ENCODE data around the gene TOX3. TPM values are rescaled to one million over a fixed set of nuclear protein-coding genes. Genes with fewer than 3 reads are reported as not detected.

Gene TOX3
- total RNA-seq, 3 donors from 2014 or later (not counting 1 experiment from before 2014, with no cell fraction given) = not detected

DNA sequence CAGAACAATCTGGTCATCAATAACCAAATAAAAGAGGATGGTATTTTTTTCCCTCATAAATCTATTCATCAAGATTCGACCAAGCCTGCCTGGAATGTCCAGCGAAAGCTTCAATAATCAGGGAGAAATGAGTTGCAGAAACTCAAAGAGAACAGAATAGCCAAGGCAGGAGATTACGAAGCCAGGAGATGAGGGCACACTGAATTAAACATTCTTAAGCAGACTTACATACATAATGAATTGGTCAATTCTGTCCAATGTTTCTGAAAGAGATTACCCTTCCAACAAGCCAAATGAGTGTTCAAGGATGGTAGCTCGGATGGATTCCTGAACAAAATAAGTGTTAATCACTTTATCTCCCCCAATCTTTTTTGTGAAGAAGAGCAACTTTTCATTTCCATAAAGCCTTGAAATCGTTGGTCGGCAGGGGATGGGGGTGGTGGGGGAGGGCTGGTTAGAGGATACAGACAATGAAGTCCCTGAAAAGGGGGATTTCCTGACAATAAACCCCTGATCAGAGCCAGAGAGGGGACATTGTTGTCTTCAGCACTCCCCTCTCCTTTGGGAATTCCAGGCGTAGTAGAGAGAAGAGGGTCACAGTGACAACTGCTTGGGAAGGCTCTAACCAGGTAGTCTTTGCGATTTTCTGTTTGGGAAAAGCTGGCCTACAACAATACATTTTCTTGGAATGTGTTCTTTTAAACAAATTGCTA lies 20.7 kb downstream of the TOX3 start:
- TF ChIP-seq, protein P1, sequence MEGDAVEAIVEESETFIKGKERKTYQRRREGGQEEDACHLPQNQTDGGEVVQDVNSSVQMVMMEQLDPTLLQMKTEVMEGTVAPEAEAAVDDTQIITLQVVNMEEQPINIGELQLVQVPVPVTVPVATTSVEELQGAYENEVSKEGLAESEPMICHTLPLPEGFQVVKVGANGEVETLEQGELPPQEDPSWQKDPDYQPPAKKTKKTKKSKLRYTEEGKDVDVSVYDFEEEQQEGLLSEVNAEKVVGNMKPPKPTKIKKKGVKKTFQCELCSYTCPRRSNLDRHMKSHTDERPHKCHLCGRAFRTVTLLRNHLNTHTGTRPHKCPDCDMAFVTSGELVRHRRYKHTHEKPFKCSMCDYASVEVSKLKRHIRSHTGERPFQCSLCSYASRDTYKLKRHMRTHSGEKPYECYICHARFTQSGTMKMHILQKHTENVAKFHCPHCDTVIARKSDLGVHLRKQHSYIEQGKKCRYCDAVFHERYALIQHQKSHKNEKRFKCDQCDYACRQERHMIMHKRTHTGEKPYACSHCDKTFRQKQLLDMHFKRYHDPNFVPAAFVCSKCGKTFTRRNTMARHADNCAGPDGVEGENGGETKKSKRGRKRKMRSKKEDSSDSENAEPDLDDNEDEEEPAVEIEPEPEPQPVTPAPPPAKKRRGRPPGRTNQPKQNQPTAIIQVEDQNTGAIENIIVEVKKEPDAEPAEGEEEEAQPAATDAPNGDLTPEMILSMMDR (IDR thresholded peaks at IDR 0.05) = no peak
- peaks cover 4 to 10% of the 10 kb centered on the region in 2 donors for H3K9me3 Mint-ChIP-seq
- H3K27ac Mint-ChIP-seq = no peak overlapping the region
- ATAC-seq = no peak
- no peaks in the 10 kb centered on the region for H3K27me3 Mint-ChIP-seq (ENCODE audit: low read depth in 2 of 2)
- H3K4me3 Mint-ChIP-seq = no peak overlapping the region
- 58% methylated on average over 7 of the region's 8 CpGs for WGBS (ENCODE audit: insufficient coverage)
- Histone ChIP-seq H3K9me3 (ENCODE audit: control insufficient read depth, insufficient read depth, low read length) (no peaks in the 10 kb centered on the region), H3K27ac (ENCODE audit: low read length) (no peak overlapping the region), H3K4me3 (ENCODE audit: low read length) (no peak overlapping the region), H3K4me1 (ENCODE audit: control insufficient read depth, insufficient read depth, low read length) (no peaks in the 10 kb centered on the region), H3K36me3 (ENCODE audit: control insufficient read depth, insufficient read depth, low read length) (no peaks in the 10 kb centered on the region), H3K27me3 (ENCODE audit: control insufficient read depth, insufficient read depth, low read length) (no peaks in the 10 kb centered on the region)
- H3K4me1 Mint-ChIP-seq = no peaks in the 10 kb centered on the region
- no peak for DNase-seq
- intact Hi-C loops (cut with micrococcal nuclease) = no loop called here
- no peaks in the 10 kb centered on the region for H3K36me3 Mint-ChIP-seq

DNA sequence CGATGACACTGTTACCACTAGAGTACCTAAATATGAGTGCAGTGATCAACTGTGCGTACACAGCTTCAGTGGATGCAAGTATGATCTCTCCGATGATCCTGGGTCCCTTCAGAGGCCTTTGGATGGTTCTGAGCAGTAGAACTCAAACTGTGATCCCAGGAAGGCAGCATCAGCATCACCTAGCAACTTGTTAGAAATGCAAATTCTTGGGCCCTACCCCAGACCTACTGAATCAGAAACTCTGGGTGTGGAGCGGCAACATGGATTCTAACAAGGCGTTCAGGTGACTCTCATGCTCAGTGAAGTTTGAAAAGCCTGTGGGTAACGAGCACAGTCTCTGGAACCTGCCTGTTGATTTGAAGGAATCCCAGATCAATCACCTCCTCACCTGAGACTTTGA lies 25.4 kb downstream of the TOX3 start:
- TF ChIP-seq, protein P1 (IDR thresholded peaks at IDR 0.05) = no peak
- H3K9me3 ChIP-seq (ENCODE audit: control insufficient read depth, insufficient read depth, low read length) = no peaks in the 10 kb centered on the region
- no peaks in the 10 kb centered on the region for H3K4me1 Mint-ChIP-seq
- H3K4me3 ChIP-seq (ENCODE audit: low read length) = no peak overlapping the region
- H3K36me3 ChIP-seq (ENCODE audit: control insufficient read depth, insufficient read depth, low read length) = no peaks in the 10 kb centered on the region
- WGBS (ENCODE audit: insufficient coverage) = 87% methylated on average over 6 of the region's 6 CpGs
- no peak overlapping the region for H3K27ac ChIP-seq (ENCODE audit: low read length)
- no peaks in the 10 kb centered on the region for H3K4me1 ChIP-seq (ENCODE audit: control insufficient read depth, insufficient read depth, low read length)
- H3K27ac Mint-ChIP-seq = no peak overlapping the region
- no peaks in the 10 kb centered on the region for H3K36me3 Mint-ChIP-seq
- H3K27me3 Mint-ChIP-seq (ENCODE audit: low read depth in 2 of 2) = no peaks in the 10 kb centered on the region
- ATAC-seq (no peak), DNase-seq (no peak)
- intact Hi-C loops (cut with micrococcal nuclease) = no loop called here
- peaks cover 0 to 5% of the 10 kb centered on the region in 2 donors for H3K9me3 Mint-ChIP-seq
- H3K4me3 Mint-ChIP-seq = no peak overlapping the region
- H3K27me3 ChIP-seq (ENCODE audit: control insufficient read depth, insufficient read depth, low read length) = no peaks in the 10 kb centered on the region

DNA sequence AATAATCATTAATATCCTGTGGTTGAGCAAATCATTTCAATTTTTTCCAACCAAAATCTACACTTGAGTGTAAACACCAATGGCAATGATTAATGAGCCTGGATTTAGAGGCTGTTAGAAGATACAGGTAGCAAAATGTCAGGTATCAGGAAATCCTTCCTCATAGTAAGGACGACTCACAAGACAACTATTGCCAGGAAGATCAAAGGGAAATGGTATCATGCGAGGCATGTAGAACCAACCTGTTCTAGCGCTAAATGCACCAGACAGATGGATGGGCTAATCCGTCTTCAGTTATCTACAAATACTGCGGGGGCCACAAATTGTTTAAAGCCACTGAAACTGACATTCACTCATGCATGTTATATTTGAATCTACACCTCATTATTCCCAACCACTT lies 28.1 kb downstream of the TOX3 start:
- Mint-ChIP-seq H3K4me3 (no peak overlapping the region), H3K27ac (no peak overlapping the region), H3K9me3 (peaks cover 2 to 5% of the 10 kb centered on the region in 2 donors), H3K4me1 (no peaks in the 10 kb centered on the region), H3K27me3 (ENCODE audit: low read depth in 2 of 2) (no peaks in the 10 kb centered on the region), H3K36me3 (no peaks in the 10 kb centered on the region)
- DNase-seq (no peak), ATAC-seq (no peak)
- TF ChIP-seq, protein P1 (IDR thresholded peaks at IDR 0.05) = no peak
- Histone ChIP-seq H3K27ac (ENCODE audit: low read length) (no peak overlapping the region), H3K36me3 (ENCODE audit: control insufficient read depth, insufficient read depth, low read length) (no peaks in the 10 kb centered on the region), H3K4me1 (ENCODE audit: control insufficient read depth, insufficient read depth, low read length) (no peaks in the 10 kb centered on the region), H3K27me3 (ENCODE audit: control insufficient read depth, insufficient read depth, low read length) (no peaks in the 10 kb centered on the region), H3K9me3 (ENCODE audit: control insufficient read depth, insufficient read depth, low read length) (no peaks in the 10 kb centered on the region), H3K4me3 (ENCODE audit: low read length) (no peak overlapping the region)
- 82% methylated on average over 5 of the region's 5 CpGs for WGBS (ENCODE audit: insufficient coverage)
- intact Hi-C loops (cut with micrococcal nuclease) = no loop called here

Measured in natural killer cell (primary cell).